ENCODE data around the gene ATP6V1D.
"Not testable (repeated sequence)": the region's sequence is repeated elsewhere in the genome, so short reads cannot be mapped to it uniquely, and the experiment has no call there.

The ATP6V1D gene

DNA sequence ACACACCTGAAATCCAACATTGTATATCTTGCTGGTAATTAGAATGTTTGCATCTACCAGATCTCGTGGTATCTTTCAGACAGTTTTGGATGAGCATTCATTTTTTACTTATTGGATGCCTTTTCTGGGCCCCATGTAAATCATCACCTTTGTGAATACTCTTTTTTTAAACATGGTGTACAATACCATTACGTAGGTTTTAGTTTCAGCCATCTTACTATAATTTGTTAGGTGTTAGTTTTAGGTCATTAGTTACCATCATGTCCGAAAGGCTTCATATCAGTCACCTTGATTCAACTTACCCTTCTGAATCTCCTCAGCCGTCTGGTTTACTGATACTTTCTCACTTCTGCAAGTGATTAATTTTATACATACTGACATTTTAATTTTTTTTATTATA is 5.9 kb upstream of the ATP6V1D start:
- DNase-seq, result no peak

DNA sequence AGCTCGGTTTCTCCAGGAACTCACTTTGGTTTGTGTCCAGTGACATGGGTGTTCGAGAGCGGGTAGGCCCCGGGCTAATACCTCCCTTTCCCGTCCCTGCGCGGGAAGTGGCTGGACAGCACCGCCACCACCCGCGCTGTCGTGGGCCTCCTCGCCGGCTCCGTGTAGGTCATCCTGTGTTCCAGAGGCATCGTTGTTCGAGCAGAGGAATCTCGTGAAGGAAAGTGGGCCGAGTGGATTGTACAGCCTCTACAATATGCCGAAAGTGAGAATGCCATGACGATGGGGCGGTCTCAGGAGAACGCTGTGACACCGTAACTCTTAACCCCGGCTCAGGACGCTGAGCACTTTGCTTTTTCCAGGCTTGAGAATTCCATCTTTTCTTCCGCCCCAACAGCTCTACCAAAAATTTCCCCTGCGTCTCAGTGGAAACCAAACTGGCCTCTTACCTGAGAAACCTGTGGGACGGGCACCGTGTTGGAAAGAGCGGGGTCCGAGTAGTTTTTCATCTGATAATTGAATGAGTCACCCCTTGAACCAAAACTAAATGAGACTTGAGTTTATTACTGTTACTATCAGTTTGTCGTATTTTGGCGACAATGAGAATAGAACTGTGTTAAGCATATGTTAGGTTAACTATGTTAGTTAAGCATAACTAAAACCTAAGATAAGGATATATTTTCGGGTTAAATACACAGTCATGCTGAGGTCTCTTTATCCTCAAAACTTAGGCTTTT is 1.0 kb upstream of the ATP6V1D start:
- DNase-seq, result no peak

- DNase-seq, result peak; percentile 18 to 42 (median 28)
Measured at GRCh38 chr14:67358924-67359774, 455 bp downstream of the ATP6V1D start.

DNA sequence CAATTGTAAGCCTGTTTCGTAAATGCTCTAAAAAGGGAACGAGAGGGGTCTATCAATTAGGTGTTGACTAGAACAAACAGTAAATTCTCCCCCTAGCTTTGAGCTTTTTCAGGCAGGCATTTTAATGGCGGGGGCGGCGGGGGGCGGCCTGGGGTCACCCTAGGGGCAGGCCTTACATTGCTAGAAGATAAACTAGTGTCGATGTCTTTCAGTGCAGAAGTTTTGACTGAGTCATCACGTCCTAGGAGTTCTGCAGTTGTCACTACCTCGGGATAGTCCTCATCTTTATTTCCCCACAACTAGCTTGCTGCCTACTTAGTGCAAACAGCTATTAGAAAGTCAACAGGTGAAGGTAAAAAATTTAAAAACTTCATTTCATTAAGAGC is 1.6 kb downstream of the ATP6V1D start:
- DNase-seq, result no peak

DNA sequence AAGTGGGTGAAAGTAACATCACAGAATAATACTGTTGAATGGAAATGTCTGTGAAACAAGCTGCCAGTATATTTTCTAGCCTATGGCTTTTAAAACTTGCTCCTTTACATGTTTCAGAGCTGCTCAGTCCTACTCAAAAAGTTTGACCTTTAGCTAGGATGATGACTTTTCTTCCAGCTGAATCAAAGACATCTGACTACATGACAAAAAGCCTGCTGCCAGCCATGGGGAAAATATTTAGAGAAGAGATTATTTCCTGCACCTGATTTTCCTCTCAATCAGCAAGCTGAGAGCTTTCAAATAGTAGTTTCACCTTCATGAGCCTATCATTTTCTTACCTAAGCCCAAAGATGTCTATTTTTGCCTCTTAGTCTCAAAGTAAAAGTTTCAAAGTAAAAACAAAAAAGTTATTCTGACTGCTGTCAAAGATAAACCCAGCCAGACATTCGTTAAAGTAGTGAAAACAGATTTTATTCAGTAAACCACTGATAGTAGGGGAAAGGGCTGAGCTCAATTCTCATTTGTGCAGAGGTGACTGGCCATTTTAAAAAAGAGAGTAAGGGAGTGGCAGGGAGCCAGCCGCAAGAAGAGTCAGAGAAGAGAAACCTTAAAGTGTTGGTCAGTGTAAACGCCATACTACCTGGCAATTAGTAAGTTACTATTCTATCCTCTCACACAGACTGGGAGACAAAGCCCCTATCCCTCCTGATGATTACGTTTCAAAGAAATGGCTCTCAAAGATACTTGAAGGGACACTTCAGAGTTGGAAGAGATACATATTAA is 2.2 kb downstream of the ATP6V1D start:
- peak in 1 of 3 experiments; percentile 11 for DNase-seq

- no peak for DNase-seq
Measured at GRCh38 chr14:67352055-67352454, 7.5 kb downstream of the ATP6V1D start.

GRCh38 chr14:67345583-67345982 is 14.0 kb downstream of the ATP6V1D start:
- no peak for DNase-seq

DNA sequence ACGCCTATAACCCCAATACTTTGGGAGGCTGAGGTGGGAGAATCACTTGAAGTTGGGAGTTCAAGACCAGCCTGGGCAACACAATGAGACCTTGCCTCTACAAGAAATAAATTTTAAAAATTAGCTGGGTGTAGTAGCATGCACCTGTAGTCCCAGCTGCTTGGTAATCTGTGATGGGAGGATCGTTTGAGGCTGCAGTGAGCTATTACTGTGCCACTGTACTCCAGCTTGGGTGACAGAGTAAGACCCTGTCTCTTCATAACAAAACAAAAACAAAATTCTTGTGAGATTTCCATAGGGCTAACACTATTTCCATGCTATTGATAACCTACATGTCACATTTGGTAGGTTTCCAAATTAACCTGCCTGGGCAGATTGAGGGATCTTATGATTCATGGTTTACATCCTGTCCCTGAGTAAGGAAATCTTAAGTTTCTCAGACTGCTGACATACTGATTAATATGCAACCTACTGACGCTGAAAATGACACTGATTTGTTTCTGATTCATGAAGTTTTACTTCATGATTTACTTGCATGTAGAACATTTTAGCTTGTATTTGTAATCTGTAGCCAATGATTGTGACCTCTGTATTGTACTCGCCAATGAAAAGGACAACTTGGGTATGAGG is 15.9 kb downstream of the ATP6V1D start:
- DNase-seq, result no peak

DNA sequence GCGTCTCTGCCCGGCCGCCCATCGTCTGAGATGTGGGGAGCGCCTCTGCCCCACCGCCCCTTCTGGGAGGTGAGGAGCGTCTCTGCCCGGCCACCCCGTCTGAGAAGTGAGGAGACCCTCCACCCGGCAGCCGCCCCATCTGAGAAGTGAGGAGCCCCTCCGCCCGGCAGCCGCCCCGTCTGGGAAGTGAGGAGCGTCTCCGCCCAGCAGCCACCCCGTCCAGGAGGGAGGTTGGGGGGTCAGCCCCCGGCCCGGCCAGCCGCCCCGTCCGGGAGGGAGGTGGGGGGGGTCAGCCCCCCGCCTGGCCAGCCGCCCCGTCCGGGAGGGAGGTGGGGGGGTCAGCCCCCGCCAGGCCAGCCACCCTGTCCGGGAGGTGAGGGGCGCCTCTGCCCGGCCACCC is 18.4 kb downstream of the ATP6V1D start:
- DNase-seq, result not testable (repeated sequence)

- DNase-seq, result peak in 2 of 3 experiments; percentile 5 to 13
Measured at GRCh38 chr14:67335781-67336180, 23.8 kb downstream of the ATP6V1D start.

DNA sequence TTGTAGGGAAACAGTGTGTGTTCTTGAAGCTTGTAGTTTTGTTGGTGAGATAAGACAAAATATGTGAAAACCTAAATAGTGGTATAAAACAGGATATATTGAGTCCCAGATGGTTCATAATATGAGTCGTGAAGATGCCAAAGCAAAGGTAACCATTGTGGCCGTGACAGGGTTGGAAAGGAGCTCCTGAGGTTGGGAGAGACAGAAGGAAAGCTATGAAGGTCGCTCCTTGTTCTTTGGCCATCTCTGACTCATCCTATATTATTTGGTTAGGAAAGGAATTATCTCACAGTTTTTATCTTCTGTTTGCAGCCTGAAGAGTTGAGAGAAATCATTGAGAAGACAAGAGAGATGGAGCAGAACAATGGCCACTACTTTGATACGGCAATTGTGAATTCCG is 27.1 kb downstream of the ATP6V1D start:
- no peak for DNase-seq

DNA sequence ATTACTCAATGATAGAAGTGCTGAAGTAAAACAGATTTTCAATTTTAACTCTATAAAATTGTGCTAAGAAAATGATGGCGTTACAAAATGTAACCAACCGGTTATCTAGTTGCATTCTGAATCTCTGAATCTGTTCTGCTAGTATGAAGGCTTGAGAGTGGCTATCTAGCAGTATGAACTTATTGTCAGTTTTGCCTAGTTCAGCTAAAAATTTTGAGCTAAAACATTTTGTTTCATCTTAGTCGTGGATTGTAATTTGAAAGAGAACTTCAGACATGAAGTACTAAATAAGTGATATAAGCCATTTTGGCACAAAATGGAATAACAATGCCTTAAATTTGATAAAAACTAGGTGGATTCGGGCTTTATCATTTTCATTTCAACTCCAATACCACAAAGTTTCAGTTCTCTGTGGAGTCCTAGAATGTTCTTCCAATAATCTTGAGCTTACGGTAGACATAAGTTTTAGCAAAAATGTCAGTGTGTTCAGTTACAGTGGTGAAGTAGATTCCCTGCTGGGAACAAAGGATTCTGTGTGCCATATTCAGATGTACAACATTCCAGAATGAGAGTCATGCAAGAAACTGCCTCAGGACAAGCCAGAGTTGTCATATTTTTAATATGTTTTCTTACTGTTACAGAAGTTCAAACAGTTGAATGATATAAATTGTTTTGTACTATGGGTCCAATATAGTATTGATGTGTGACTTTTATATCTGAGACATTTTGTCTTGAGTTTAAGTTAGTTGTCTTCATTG is 28.1 kb downstream of the ATP6V1D start:
- DNase-seq, result no peak

DNA sequence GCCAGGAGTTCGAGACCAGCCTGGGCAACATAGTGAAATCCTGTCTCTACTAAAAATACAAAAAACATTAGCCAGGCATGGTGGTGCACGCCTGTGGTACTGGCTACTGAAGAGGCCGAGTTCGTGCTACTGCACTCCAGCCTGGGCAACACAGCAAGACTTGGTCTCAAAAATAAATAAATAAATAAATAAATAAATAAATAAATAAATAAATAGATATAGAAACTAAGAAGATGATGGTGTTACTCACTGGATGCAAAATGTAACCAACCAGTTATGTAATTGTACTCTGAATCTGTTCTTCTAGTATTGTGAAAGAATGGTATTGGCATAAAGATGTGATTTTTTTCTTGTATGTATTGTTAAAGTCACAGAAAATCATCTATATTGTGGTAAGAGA is 29.9 kb downstream of the ATP6V1D start:
- not testable (repeated sequence) for DNase-seq

- DNase-seq, result peak in 1 of 3 experiments; percentile 0
Measured at GRCh38 chr14:67319142-67319541, 40.5 kb downstream of the ATP6V1D start.

GRCh38 chr14:67317822-67318221 is 41.8 kb downstream of the ATP6V1D start:
- no peak for DNase-seq

- DNase-seq, result peak in 1 of 3 experiments; percentile 0
Measured at GRCh38 chr14:67313153-67313552, 46.5 kb downstream of the ATP6V1D start.

DNA sequence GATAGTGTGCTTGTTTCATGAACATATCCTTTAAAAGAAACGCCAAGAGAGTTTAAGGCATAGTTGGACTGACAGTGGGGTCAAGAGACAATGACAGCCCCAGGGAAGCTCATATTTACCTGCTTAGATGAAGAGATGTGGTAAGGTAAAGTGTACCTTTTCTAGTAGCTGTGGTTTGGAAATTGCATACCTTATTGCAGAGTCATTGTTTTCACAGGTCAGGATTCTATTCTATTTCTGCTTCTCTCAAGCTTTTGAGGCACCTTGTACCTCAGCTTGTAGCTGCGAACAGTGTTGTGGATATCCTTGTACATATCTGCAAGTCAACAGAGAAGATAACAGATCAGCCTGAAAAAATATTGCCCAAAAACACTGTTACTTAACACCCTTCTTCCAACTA is 47.7 kb downstream of the ATP6V1D start:
- DNase-seq, result no peak

Measured in NCI-H1417 (cell line).